ENCODE measurements around the gene ZNF709. TPM values are rescaled to one million over a fixed set of nuclear protein-coding genes. Genes with fewer than 3 reads are reported as not detected.

Gene ZNF709
- total RNA-seq: 0.64 and 0.96 TPM in 2 replicates

GRCh38 chr19:12484371-12485051 lies at the start of gene ZNF709:
TSS of gene ZNF709 (minus strand) at chr19:12484816. CDS start at chr19:12484657, 159 bp downstream.

GRCh38 chr19:12440541-12441316 lies 43.9 kb downstream of the ZNF709 start, which contains the start of gene ZNF443:
TSS of gene ZNF443 (minus strand) at chr19:12441021. CDS start at chr19:12440914, 107 bp downstream.

Other genes starting within 250 kb of the ZNF709 start
- 6.6 and 7.5 TPM in 2 replicates for gene ZNF44, start 189.9 kb downstream of the ZNF709 start, total RNA-seq
- gene ZNF563, start 151.2 kb downstream of the ZNF709 start, total RNA-seq: 1.7 and 2.4 TPM in 2 replicates
- gene ZNF442, start 119.1 kb downstream of the ZNF709 start, total RNA-seq: 1.9 and 2.1 TPM in 2 replicates
- gene ZNF799, start 83.5 kb downstream of the ZNF709 start, total RNA-seq: 3.4 and 4.6 TPM in 2 replicates
- 2.4 and 3.0 TPM in 2 replicates for gene ZNF443, start 43.8 kb downstream of the ZNF709 start, total RNA-seq
- gene ZNF564, start 66.7 kb upstream of the ZNF709 start, total RNA-seq: 4.3 and 5.1 TPM in 2 replicates
- gene ZNF490, start 126.0 kb upstream of the ZNF709 start, total RNA-seq: 7.0 and 7.7 TPM in 2 replicates
- gene ZNF791, start 126.1 kb upstream of the ZNF709 start, total RNA-seq: 7.2 and 13.6 TPM in 2 replicates
- gene MAN2B1, start 181.9 kb upstream of the ZNF709 start, total RNA-seq: 42.8 and 58.8 TPM in 2 replicates
- 6.3 and 11.7 TPM in 2 replicates for gene WDR83, start 182.0 kb upstream of the ZNF709 start, total RNA-seq
- gene DHPS, start 197.1 kb upstream of the ZNF709 start, total RNA-seq: 63.4 and 72.7 TPM in 2 replicates
- not detected in 2 replicates for gene GNG14, start 203.2 kb upstream of the ZNF709 start, total RNA-seq
- gene FBXW9, start 211.8 kb upstream of the ZNF709 start, total RNA-seq: 8.2 and 8.7 TPM in 2 replicates
- gene TNPO2, start 239.1 kb upstream of the ZNF709 start, total RNA-seq: 28.4 and 29.4 TPM in 2 replicates
- 110 and 143 TPM in 2 replicates for gene TRIR, start 249.9 kb upstream of the ZNF709 start, total RNA-seq

Data from tracheal epithelial cell (primary cell).